Head of caudate nucleus (tissue), 42 donors: ENCODE results near the gene SLC25A29.

ENCODE experiments used
- DNase-seq, 42 donors: peaks; one replicate each; pipeline versions ENCODE4 v3.0.0 to v3.0.0-alpha.2; 2020 to 2021; ENCODE audit warnings: mixed read lengths in 7 of 42
- intact Hi-C: fragments of 100-400 bp; cut with DNase I; formaldehyde crosslinking; loops from one replicate; pipeline ENCODE4 v1.15.0; 2022

Gene SLC25A29

DNA sequence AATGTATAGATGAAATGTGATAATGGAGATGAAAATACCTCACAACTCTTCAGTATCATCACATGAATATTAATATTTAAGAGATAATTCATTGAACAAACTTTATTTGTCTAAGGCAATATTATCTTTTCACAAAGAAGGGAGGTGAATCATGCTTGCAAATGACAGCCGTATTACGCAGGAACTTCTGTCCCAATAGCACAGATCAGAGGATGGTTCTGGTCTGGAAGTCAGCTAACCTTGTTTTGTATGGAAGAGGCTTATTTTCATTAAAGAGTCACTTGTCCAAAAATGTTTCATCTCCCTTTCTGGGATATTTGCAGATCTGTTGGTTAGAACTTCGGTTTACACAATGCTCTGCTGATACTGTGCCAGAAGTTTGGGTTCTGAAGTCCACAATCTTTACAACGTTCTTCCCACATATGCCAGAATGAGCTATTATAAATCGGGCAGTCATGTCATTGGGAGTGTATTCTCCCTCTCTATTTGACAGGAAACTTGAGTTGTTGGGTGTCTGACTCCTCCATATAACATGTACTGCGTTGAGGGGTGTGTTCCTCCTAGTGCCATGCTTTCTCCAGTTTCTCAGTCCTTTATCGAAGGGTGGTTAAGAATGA is 37.5 kb downstream of the SLC25A29 start:
- no peak for DNase-seq
- intact Hi-C loops = no loop called here

DNA sequence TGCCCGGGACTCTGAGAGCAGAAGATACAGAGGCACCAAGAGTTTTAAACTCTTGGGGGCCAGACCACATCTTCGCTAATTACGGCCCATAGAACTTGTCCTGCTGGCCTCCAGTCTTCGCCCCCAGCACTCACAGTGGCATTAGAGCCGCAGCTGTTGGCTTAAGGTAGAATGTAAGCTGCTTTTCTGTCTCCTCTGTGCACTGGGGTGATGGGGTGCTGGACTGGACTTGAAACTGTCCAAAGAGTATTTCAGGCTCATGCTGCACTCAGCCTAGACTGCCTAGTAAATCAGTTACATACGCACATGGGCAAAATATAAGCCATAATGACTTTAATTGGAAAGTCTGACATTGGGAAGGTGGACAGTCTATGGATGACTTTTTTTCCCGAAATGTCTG is 38.3 kb downstream of the SLC25A29 start:
- DNase-seq = no peak
- intact Hi-C loops = no loop called here

DNA sequence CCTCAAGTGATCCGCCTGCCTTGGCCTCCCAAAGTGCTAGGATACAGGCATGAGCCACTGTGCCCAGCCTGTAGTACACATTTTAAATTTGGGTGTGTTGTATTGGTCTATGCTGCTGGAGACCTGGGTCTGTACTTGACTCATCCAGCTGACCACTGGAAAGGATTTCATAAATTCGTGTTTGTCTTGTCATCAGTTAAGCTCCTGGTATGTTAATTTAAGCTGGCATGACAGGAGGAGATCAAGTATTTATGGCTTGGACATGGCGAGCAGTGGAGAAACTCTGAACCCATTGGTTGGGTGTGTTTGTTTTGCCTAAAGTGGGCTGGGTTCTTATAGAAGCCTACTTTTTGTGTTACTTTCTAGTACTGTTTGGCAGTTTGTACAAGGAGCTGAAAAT is 43.1 kb downstream of the SLC25A29 start:
- intact Hi-C loops = no loop called here
- DNase-seq = no peak

DNA sequence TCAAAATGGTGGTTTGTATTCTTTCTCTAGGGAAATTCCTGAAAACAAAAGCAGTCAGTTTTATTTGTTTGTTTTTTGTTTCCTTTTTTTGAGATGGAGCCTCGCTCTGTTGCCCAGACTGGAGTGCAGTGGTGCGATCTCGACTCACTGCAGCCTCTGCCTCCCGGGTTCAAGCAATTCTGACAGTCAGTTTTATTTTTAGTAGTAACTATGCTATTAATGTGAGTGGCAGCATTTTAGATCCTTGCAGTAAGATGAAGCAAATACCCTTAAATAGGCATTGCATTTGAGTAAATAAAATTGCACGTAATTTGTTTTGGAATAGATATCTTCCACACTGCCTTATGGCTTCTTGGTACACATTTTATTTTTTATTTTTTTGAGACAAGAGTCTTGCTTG is 43.7 kb downstream of the SLC25A29 start:
- no peak for DNase-seq
- intact Hi-C loops = no loop called here

DNA sequence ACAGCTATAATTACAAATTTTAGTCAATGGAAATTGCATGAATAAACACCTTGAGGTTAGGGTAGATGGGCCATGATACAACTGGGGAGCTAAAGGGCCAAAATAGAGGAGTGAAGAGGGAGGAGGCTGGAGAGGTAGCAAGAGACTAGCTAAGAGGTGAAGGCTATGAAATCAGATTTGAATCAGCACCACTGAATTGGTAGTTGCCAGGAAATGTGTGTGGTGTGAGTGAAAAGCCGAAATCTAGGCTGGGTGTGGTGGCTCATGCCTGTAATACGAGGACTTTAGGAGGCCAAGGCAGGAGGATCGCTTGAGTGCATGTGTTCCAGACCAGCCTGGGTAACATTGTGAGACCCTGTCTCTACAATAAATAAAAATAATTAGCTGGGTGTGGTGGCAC is 44.6 kb downstream of the SLC25A29 start:
- no peak for DNase-seq
- intact Hi-C loops = no loop called here

DNA sequence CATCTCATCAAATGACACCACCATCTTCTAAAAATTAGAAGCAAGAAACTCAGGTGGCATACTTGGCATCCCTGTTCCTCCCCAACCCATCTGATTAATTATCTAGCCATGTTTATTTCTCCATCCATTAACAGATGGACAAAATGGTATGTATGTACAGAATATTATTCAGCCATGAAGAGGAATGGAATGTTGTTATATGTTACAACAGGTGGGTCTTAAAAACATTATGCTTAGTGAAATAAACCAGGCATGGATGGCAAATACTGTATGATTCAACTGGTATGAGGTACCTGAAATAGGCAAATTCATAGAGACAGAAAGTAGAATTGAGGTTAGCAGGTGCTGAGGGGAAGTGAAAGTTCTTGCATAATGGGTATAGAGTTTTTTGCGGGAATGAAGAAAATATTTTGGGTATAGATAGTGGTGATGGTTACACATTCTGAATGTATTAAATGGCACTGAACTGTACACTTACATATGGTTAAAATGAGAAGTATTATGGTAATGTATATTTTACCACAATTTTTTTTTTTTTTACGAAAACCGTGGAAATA is 49.8 kb downstream of the SLC25A29 start:
- intact Hi-C loops = no loop called here

DNA sequence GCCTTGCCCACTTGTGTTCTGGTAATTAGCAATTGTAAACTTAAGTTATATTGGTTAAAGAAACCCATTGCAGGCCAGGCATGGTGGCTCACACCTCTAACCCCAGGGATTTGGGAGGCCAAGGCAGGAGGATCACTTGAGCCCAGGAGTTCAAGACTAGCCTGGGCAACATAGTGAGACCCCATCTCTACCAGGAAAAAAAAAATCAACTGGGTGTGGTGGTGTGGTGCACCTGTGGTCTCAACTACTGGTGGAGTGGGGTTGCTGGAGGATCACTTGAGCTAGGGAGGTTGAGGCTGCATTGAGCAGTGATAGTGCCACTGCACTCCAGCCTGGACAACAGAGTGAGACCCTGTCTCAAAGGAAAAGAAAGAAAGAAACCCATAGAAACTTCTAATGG is 53.6 kb downstream of the SLC25A29 start:
- DNase-seq = no peak
- intact Hi-C loops = no loop called here

More for the DNA sequence above, 49.8 kb downstream of the SLC25A29 start:
- no peak for DNase-seq

DNA sequence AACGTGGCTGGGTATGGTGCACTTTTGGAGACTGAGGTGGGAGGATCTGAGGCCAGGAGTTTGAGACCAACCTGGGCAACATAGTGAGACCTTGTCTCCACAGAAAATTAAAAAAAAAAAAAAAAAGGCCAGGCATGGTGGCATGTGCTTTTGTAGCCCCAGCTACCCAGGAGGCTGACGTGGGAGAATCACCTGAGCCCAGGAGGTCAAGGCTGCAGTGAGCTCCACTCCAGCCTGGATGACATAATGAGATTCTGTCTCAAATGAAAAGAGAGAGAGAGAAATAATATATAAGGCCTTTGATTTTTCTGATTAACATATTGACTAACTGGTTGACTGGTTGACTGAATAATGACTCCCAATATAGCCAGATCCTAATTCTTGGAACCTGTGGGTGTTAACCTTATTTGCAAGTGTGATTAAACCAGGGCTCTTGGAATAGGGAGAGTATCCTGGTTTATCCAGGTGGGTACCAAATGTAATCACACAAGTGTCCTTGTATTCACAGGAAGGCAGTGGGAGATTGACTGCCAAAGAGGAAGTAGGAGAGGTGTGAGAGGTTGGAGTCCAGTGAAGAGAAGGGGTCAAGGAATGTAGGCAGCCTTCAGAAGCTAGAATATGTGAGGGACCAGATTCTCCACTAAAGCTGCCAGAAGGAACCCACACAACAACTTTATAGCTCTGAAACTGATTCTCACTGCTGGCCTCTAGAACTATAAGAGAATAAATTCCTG is 55.3 kb downstream of the SLC25A29 start:
- no peak for DNase-seq
- intact Hi-C loops = no loop called here

DNA sequence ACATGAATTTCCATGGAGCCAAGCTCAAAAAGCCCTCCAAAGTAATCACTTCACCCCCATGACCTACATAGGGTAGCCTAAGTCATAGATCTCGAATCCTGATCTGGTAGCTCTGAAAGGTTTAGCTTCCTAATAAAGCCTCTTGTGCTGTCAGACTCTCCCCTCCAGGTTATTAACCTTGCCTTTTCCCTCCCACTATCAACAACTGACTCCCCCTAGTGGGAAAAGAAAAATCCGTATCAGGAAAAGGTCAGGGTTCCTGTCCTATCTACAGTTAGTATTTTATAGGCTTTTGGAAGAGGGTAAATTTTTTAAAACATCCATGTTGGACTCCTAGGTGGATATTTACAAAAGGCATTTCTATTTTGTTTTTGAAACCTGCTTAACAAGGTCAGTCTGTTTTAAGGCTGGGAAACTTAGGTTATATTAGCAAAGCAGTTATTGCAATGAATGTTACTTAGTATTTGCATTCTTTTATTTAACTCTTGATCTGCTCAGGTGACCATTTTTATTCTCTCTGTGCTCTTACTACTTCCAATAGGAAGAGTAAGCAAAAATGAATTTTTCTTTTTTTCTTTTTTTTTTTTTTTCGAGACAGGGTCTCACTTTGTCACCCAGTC is 59.3 kb downstream of the SLC25A29 start:
- intact Hi-C loops = no loop called here

DNA sequence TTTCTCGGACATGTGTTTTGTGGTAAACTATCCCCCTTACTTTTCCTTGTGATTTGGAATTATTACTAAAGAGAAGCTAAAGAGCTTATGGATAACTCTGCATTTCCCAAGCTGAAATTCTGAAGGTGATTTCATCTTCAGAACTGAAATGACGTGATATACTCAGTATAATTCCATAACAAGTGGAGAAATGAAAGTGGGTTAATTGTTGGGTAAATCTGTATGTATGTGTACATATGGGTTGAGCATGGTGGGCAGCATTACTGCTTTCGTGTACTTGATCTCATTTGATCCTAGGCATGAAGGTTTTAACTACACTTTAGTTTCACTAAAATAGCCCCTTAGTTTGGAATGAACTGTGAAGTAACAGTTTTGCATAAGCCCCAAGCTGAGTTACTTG is 63.2 kb downstream of the SLC25A29 start:
- DNase-seq = no peak
- intact Hi-C loops = loop anchor here (5.0 kb wide), 2 partner anchors 44 to 64 kb away; partner anchors contain the start of gene SLC25A29

More for the DNA sequence above, 59.3 kb downstream of the SLC25A29 start:
- DNase-seq = peak in 3 of 42 donors; percentile 11 to 41 (median 18)

DNA sequence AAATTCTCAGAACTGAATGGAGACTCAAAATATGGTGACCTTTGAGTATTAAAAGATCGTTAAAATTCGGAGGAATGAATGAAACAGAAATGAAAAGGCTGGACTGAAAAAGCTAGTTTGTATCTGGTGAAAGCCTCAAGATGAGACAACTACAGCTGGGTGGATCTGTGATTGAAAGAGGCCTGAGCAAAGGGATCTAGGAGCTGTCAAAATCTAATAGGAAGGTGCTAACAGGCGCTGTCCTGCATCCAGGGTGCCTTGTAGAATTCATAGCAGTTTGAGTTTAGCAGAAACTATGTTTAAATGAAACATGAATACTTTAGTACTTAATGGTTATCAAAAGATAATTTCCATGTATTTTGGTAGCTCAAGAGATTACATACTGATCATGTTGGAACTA is 65.0 kb downstream of the SLC25A29 start:
- intact Hi-C loops = loop anchor here (5.0 kb wide), 2 partner anchors 46 to 66 kb away; partner anchors contain the start of gene SLC25A29
- no peak for DNase-seq
